ENCODE measurements around the gene TLCD3B. TPM values are rescaled to one million over a fixed set of nuclear protein-coding genes. Genes with fewer than 3 reads are reported as not detected.
A peak's percentile ranks its signal among the peaks of the same experiment; 100 is the strongest.

TLCD3B gene
- total RNA-seq, 2 experiments from 2014 or later: 7.1 to 7.2 TPM

GRCh38 chr16:30006095-30006473 lies 25.0 kb downstream of the TLCD3B start:
- H3K4me3 Mint-ChIP-seq: no peak overlapping the region
- POLR2A ChIA-PET: no interaction called here
- peaks cover 3% of the 10 kb centered on the region for H3K36me3 Mint-ChIP-seq (ENCODE audit: low read depth)
- H3K27me3 Mint-ChIP-seq: peaks cover 13% of the 10 kb centered on the region
- DNase-seq: no peak
- no peaks in the 10 kb centered on the region for H3K9me3 Mint-ChIP-seq
- CTCF ChIA-PET: interaction anchor here (1.0 to 2.2 kb wide), 3 partner anchors 11 to 199 kb away, joined by 3 to 6 read pairs (median 3); partner anchors contain the start of genes C16orf92, HIRIP3 and MAZ
- no peak overlapping the region for H3K27ac Mint-ChIP-seq
- H3K4me1 Mint-ChIP-seq: peaks cover 3% of the 10 kb centered on the region

- Mint-ChIP-seq H3K27me3 (peaks cover 12% of the 10 kb centered on the region), H3K27ac (no peak overlapping the region), H3K4me3 (no peak overlapping the region), H3K4me1 (peaks cover 2% of the 10 kb centered on the region), H3K9me3 (no peaks in the 10 kb centered on the region), H3K36me3 (ENCODE audit: low read depth) (peaks cover 3% of the 10 kb centered on the region)
- DNase-seq: peak; percentile 51
- ChIA-PET CTCF (interaction anchor here (0.8 to 2.2 kb wide), 6 partner anchors 10 to 198 kb away, joined by 3 to 6 read pairs (median 3); partner anchors contain the start of genes C16orf92, HIRIP3 and MAZ), POLR2A (no interaction called here)
Observed at GRCh38 chr16:30005341-30006094, 25.6 kb downstream of the TLCD3B start.

- H3K36me3 Mint-ChIP-seq (ENCODE audit: low read depth): peaks cover 3% of the 10 kb centered on the region
- H3K27me3 Mint-ChIP-seq: peaks cover 6% of the 10 kb centered on the region
- ChIA-PET CTCF (interaction anchor here (0.8 to 2.2 kb wide), 7 partner anchors 9 to 309 kb away, joined by 3 to 6 read pairs (median 3); partner anchors contain the start of genes C16orf92, HIRIP3 and MAZ), POLR2A (no interaction called here)
- no peak for DNase-seq
- H3K4me3 Mint-ChIP-seq: no peak overlapping the region
- H3K27ac Mint-ChIP-seq: peak overlapping the region; percentile 41
- H3K4me1 Mint-ChIP-seq: no peaks in the 10 kb centered on the region
- no peaks in the 10 kb centered on the region for H3K9me3 Mint-ChIP-seq
Observed at GRCh38 chr16:30004811-30005242, 26.2 kb downstream of the TLCD3B start.

GRCh38 chr16:30004424-30004776 lies 26.7 kb downstream of the TLCD3B start:
- H3K4me1 Mint-ChIP-seq: no peaks in the 10 kb centered on the region
- CTCF ChIA-PET: interaction anchor here (0.8 to 2.2 kb wide), 6 partner anchors 24 to 308 kb away, joined by 3 to 6 read pairs (median 4); partner anchors contain the start of gene MAZ
- peaks cover 3% of the 10 kb centered on the region for H3K27me3 Mint-ChIP-seq
- no peak overlapping the region for H3K4me3 Mint-ChIP-seq
- no peak for DNase-seq
- H3K36me3 Mint-ChIP-seq (ENCODE audit: low read depth): peaks cover 8% of the 10 kb centered on the region
- peak overlapping the region; percentile 41 for H3K27ac Mint-ChIP-seq
- no peaks in the 10 kb centered on the region for H3K9me3 Mint-ChIP-seq
- POLR2A ChIA-PET: interaction anchor here (0.6 kb wide), 1 partner anchor 29 kb away, joined by 3 read pairs; no protein-coding TSS in a partner anchor

- H3K9me3 Mint-ChIP-seq: no peaks in the 10 kb centered on the region
- no peak overlapping the region for H3K4me3 Mint-ChIP-seq
- POLR2A ChIA-PET: interaction anchor here (0.6 kb wide), 1 partner anchor 29 kb away, joined by 3 read pairs; no protein-coding TSS in a partner anchor
Observed at GRCh38 chr16:30003670-30004423, 27.2 kb downstream of the TLCD3B start.

GRCh38 chr16:30002614-30003346 lies 28.3 kb downstream of the TLCD3B start:
- POLR2A ChIA-PET: no interaction called here
- CTCF ChIA-PET: interaction anchor here (0.6 to 1.4 kb wide), 6 partner anchors 11 to 302 kb away, joined by 3 to 6 read pairs (median 3); no protein-coding TSS in a partner anchor
- no peak overlapping the region for H3K27ac Mint-ChIP-seq
- H3K4me1 Mint-ChIP-seq: peaks cover 10% of the 10 kb centered on the region
- no peak for DNase-seq
- H3K36me3 Mint-ChIP-seq (ENCODE audit: low read depth): peaks cover 17% of the 10 kb centered on the region
- no peaks in the 10 kb centered on the region for H3K9me3 Mint-ChIP-seq
- H3K4me3 Mint-ChIP-seq: no peak overlapping the region
- H3K27me3 Mint-ChIP-seq: no peaks in the 10 kb centered on the region

More at GRCh38 chr16:30003670-30004423, 27.2 kb downstream of the TLCD3B start:
- H3K4me1 Mint-ChIP-seq: peaks cover 4% of the 10 kb centered on the region
- CTCF ChIA-PET: interaction anchor here (0.9 to 1.4 kb wide), 5 partner anchors 23 to 308 kb away, joined by 3 to 6 read pairs (median 3); no protein-coding TSS in a partner anchor
- DNase-seq: no peak
- no peak overlapping the region for H3K27ac Mint-ChIP-seq
- H3K36me3 Mint-ChIP-seq (ENCODE audit: low read depth): peaks cover 10% of the 10 kb centered on the region
- no peaks in the 10 kb centered on the region for H3K27me3 Mint-ChIP-seq

- CTCF ChIA-PET: interaction anchor here (0.8 to 1.0 kb wide), 2 partner anchors 10 to 155 kb away, joined by 3 read pairs; no protein-coding TSS in a partner anchor
- H3K27me3 Mint-ChIP-seq: no peaks in the 10 kb centered on the region
- no peak overlapping the region for H3K4me3 Mint-ChIP-seq
Observed at GRCh38 chr16:30000735-30001631, 30.1 kb downstream of the TLCD3B start.

GRCh38 chr16:29999605-30000004 lies 31.5 kb downstream of the TLCD3B start:
- peaks cover 27% of the 10 kb centered on the region for H3K36me3 Mint-ChIP-seq (ENCODE audit: low read depth)
- POLR2A ChIA-PET: no interaction called here
- peaks cover 25% of the 10 kb centered on the region for H3K4me1 Mint-ChIP-seq
- H3K27ac Mint-ChIP-seq: no peak overlapping the region
- no peaks in the 10 kb centered on the region for H3K27me3 Mint-ChIP-seq
- no peaks in the 10 kb centered on the region for H3K9me3 Mint-ChIP-seq
- H3K4me3 Mint-ChIP-seq: no peak overlapping the region
- DNase-seq: no peak
- CTCF ChIA-PET: interaction anchor here (0.8 kb wide), 1 partner anchor 154 kb away, joined by 3 read pairs; no protein-coding TSS in a partner anchor

More at GRCh38 chr16:30000735-30001631, 30.1 kb downstream of the TLCD3B start:
- Mint-ChIP-seq H3K4me1 (peaks cover 20% of the 10 kb centered on the region), H3K27ac (no peak overlapping the region), H3K9me3 (no peaks in the 10 kb centered on the region), H3K36me3 (ENCODE audit: low read depth) (peaks cover 23% of the 10 kb centered on the region)
- no peak for DNase-seq
- POLR2A ChIA-PET: no interaction called here

GRCh38 chr16:29996766-29997250 lies 34.3 kb downstream of the TLCD3B start:
- CTCF ChIA-PET: interaction anchor here (1.3 kb wide), 1 partner anchor 18 kb away, joined by 4 read pairs; no protein-coding TSS in a partner anchor
- H3K27me3 Mint-ChIP-seq: no peaks in the 10 kb centered on the region
- peaks cover 37% of the 10 kb centered on the region for H3K4me1 Mint-ChIP-seq
- peak overlapping the region; percentile 98 for H3K4me3 Mint-ChIP-seq
- no peaks in the 10 kb centered on the region for H3K9me3 Mint-ChIP-seq
- peak overlapping the region; percentile 96 for H3K27ac Mint-ChIP-seq
- POLR2A ChIA-PET: interaction anchor here (0.6 kb wide), 1 partner anchor 68 kb away, joined by 6 read pairs; no protein-coding TSS in a partner anchor
- H3K36me3 Mint-ChIP-seq (ENCODE audit: low read depth): peaks cover 40% of the 10 kb centered on the region
- no peak for DNase-seq

- Mint-ChIP-seq H3K36me3 (ENCODE audit: low read depth) (peaks cover 40% of the 10 kb centered on the region), H3K9me3 (no peaks in the 10 kb centered on the region), H3K4me3 (peak within 1 kb of the TSS; percentile 98), H3K27ac (peak within 1 kb of the TSS; percentile 96), H3K4me1 (peaks cover 37% of the 10 kb centered on the region), H3K27me3 (no peaks in the 10 kb centered on the region)
- CTCF ChIA-PET: interaction anchor here (0.5 to 1.3 kb wide), 7 partner anchors 9 to 288 kb away, joined by 3 to 4 read pairs (median 3); partner anchors contain the start of gene TAOK2
- POLR2A ChIA-PET: no interaction called here
- DNase-seq: peak; percentile 100
Observed at GRCh38 chr16:29995911-29996765, 34.9 kb downstream of the TLCD3B start, which contains the start of gene INO80E. Gene INO80E, plus strand, starts transcription at chr16:29996241. Its CDS starts 70 bp downstream, at chr16:29996311.
